ENCODE data around the gene DAPK1. TPM values are rescaled to one million over a fixed set of nuclear protein-coding genes. Genes with fewer than 3 reads are reported as not detected.

The DAPK1 gene
- 18.8 TPM for total RNA-seq
- 10 to 100 TPM; 14.9 to 24.3 (median 19.9) TPM for polyA plus RNA-seq (ENCODE audit: insufficient read depth in 1 of 8, insufficient read length in 8 of 8, low replicate concordance in 1 of 8)
- long read RNA-seq, donor 1, partial matches to known transcripts = 0 of 1 reads
- long read RNA-seq, donor 1, other reads (novel, unspliced or antisense) = 0 of 1 reads
- long read RNA-seq, donor 2 = 0 reads
- long read RNA-seq, donor 3, full-length matches to known transcripts = 4 of 12 reads
- long read RNA-seq, donor 3, partial matches to known transcripts = 8 of 12 reads
- long read RNA-seq, donor 3, other reads (novel, unspliced or antisense) = 0 of 12 reads
- long read RNA-seq, donor 4, full-length matches to known transcripts = 2 of 2 reads
- long read RNA-seq, donor 4, partial matches to known transcripts = 0 of 2 reads
- long read RNA-seq, donor 4, other reads (novel, unspliced or antisense) = 0 of 2 reads
- long read RNA-seq, donor 5, full-length matches to known transcripts = 3 of 3 reads
- long read RNA-seq, donor 5, partial matches to known transcripts = 0 of 3 reads
- long read RNA-seq, donor 5, other reads (novel, unspliced or antisense) = 0 of 3 reads
- long read RNA-seq, donor 6, full-length matches to known transcripts = 2 of 2 reads
- long read RNA-seq, donor 6, partial matches to known transcripts = 0 of 2 reads
- long read RNA-seq, donor 6, other reads (novel, unspliced or antisense) = 0 of 2 reads
- long read RNA-seq, donor 7 = 0 reads
- long read RNA-seq, donor 8 = 0 reads
- long read RNA-seq, donor 9, full-length matches to known transcripts = 1 of 1 reads
- long read RNA-seq, donor 9, partial matches to known transcripts = 0 of 1 reads
- long read RNA-seq, donor 9, other reads (novel, unspliced or antisense) = 0 of 1 reads
- long read RNA-seq, donor 10, partial matches to known transcripts = 0 of 1 reads
- long read RNA-seq, donor 10, other reads (novel, unspliced or antisense) = 0 of 1 reads
- long read RNA-seq, donor 11 = 0 reads

- Histone ChIP-seq H3K27ac (ENCODE audit: low read length) (peak within 1 kb of the TSS; percentile 82), H3K27me3 (ENCODE audit: control insufficient read depth, insufficient read depth, low read length) (peaks cover 2% of the 10 kb centered on the region), H3K36me3 (ENCODE audit: control insufficient read depth, insufficient read depth, low read length) (no peaks in the 10 kb centered on the region), H3K4me3 (ENCODE audit: low read length) (peak within 1 kb of the TSS; percentile 68), H3K4me1 (ENCODE audit: control insufficient read depth, insufficient read depth, low read length) (peaks cover 18% of the 10 kb centered on the region), H3K9me3 (replicated peaks; ENCODE audit: control insufficient read depth, low read depth, low read length) (no peaks in the 10 kb centered on the region)
- 0% methylated on average over 51 of the region's 55 CpGs for WGBS (ENCODE audit: insufficient coverage)
- peak; percentile 80 for DNase-seq
Measured at GRCh38 chr9:87497604-87498045, at the start of gene DAPK1. DAPK1 (plus strand) TSS chr9:87497867; CDS start chr9:87499078, 1,211 bp downstream.

- H3K36me3 ChIP-seq (ENCODE audit: control insufficient read depth, insufficient read depth, low read length) = no peaks in the 10 kb centered on the region
- H3K27me3 ChIP-seq (ENCODE audit: control insufficient read depth, insufficient read depth, low read length) = no peaks in the 10 kb centered on the region
- H3K27ac ChIP-seq (ENCODE audit: low read length) = no peak overlapping the region
- H3K4me3 ChIP-seq (ENCODE audit: low read length) = no peak overlapping the region
- peaks cover 7% of the 10 kb centered on the region for H3K9me3 ChIP-seq (replicated peaks; ENCODE audit: control insufficient read depth, low read depth, low read length)
- DNase-seq = no peak
- H3K4me1 ChIP-seq (ENCODE audit: control insufficient read depth, insufficient read depth, low read length) = no peaks in the 10 kb centered on the region
- WGBS (ENCODE audit: insufficient coverage) = 60% methylated on average over 3 of the region's 6 CpGs
Measured at GRCh38 chr9:87451149-87451548, 46.5 kb upstream of the DAPK1 start.

GRCh38 chr9:87455407-87455806, 42.3 kb upstream of the DAPK1 start:
- DNase-seq = no peak
- Histone ChIP-seq H3K27ac (ENCODE audit: low read length) (no peak overlapping the region), H3K4me1 (ENCODE audit: control insufficient read depth, insufficient read depth, low read length) (no peaks in the 10 kb centered on the region), H3K9me3 (replicated peaks; ENCODE audit: control insufficient read depth, low read depth, low read length) (peaks cover 7% of the 10 kb centered on the region), H3K36me3 (ENCODE audit: control insufficient read depth, insufficient read depth, low read length) (no peaks in the 10 kb centered on the region), H3K4me3 (ENCODE audit: low read length) (no peak overlapping the region), H3K27me3 (ENCODE audit: control insufficient read depth, insufficient read depth, low read length) (no peaks in the 10 kb centered on the region)
- no CpG with 5 or more reads among the region's 1 CpG for WGBS (ENCODE audit: insufficient coverage)

GRCh38 chr9:87461256-87461655, 36.4 kb upstream of the DAPK1 start:
- H3K27ac ChIP-seq (ENCODE audit: low read length) = no peak overlapping the region
- no CpG with 5 or more reads among the region's 4 CpGs for WGBS (ENCODE audit: insufficient coverage)
- DNase-seq = no peak

GRCh38 chr9:87464110-87464991, 33.3 kb upstream of the DAPK1 start:
- Histone ChIP-seq H3K27ac (ENCODE audit: low read length) (peak overlapping the region; percentile 29), H3K27me3 (ENCODE audit: control insufficient read depth, insufficient read depth, low read length) (no peaks in the 10 kb centered on the region), H3K4me3 (ENCODE audit: low read length) (no peak overlapping the region), H3K36me3 (ENCODE audit: control insufficient read depth, insufficient read depth, low read length) (no peaks in the 10 kb centered on the region), H3K9me3 (replicated peaks; ENCODE audit: control insufficient read depth, low read depth, low read length) (no peaks in the 10 kb centered on the region), H3K4me1 (ENCODE audit: control insufficient read depth, insufficient read depth, low read length) (no peaks in the 10 kb centered on the region)
- 80% methylated on average over 1 of the region's 7 CpGs for WGBS (ENCODE audit: insufficient coverage)
- peak; percentile 43 for DNase-seq

More at GRCh38 chr9:87461256-87461655, 36.4 kb upstream of the DAPK1 start:
- H3K27me3 ChIP-seq (ENCODE audit: control insufficient read depth, insufficient read depth, low read length) = no peaks in the 10 kb centered on the region
- no peak overlapping the region for H3K4me3 ChIP-seq (ENCODE audit: low read length)
- no peaks in the 10 kb centered on the region for H3K9me3 ChIP-seq (replicated peaks; ENCODE audit: control insufficient read depth, low read depth, low read length)
- no peaks in the 10 kb centered on the region for H3K36me3 ChIP-seq (ENCODE audit: control insufficient read depth, insufficient read depth, low read length)
- H3K4me1 ChIP-seq (ENCODE audit: control insufficient read depth, insufficient read depth, low read length) = no peaks in the 10 kb centered on the region

GRCh38 chr9:87464992-87465378, 32.7 kb upstream of the DAPK1 start:
- H3K4me3 ChIP-seq (ENCODE audit: low read length) = no peak overlapping the region
- no peaks in the 10 kb centered on the region for H3K27me3 ChIP-seq (ENCODE audit: control insufficient read depth, insufficient read depth, low read length)
- no peak overlapping the region for H3K27ac ChIP-seq (ENCODE audit: low read length)
- no peaks in the 10 kb centered on the region for H3K9me3 ChIP-seq (replicated peaks; ENCODE audit: control insufficient read depth, low read depth, low read length)
- DNase-seq = no peak
- WGBS (ENCODE audit: insufficient coverage) = no CpG with 5 or more reads among the region's 1 CpG
- H3K4me1 ChIP-seq (ENCODE audit: control insufficient read depth, insufficient read depth, low read length) = no peaks in the 10 kb centered on the region
- H3K36me3 ChIP-seq (ENCODE audit: control insufficient read depth, insufficient read depth, low read length) = no peaks in the 10 kb centered on the region

GRCh38 chr9:87465816-87466215, 31.9 kb upstream of the DAPK1 start:
- Histone ChIP-seq H3K36me3 (ENCODE audit: control insufficient read depth, insufficient read depth, low read length) (no peaks in the 10 kb centered on the region), H3K27me3 (ENCODE audit: control insufficient read depth, insufficient read depth, low read length) (no peaks in the 10 kb centered on the region), H3K4me3 (ENCODE audit: low read length) (no peak overlapping the region), H3K4me1 (ENCODE audit: control insufficient read depth, insufficient read depth, low read length) (no peaks in the 10 kb centered on the region), H3K9me3 (replicated peaks; ENCODE audit: control insufficient read depth, low read depth, low read length) (no peaks in the 10 kb centered on the region), H3K27ac (ENCODE audit: low read length) (no peak overlapping the region)
- WGBS (ENCODE audit: insufficient coverage) = no CpG with 5 or more reads among the region's 3 CpGs
- no peak for DNase-seq

GRCh38 chr9:87467187-87467586, 30.5 kb upstream of the DAPK1 start:
- H3K27ac ChIP-seq (ENCODE audit: low read length) = no peak overlapping the region
- no peaks in the 10 kb centered on the region for H3K4me1 ChIP-seq (ENCODE audit: control insufficient read depth, insufficient read depth, low read length)
- no peaks in the 10 kb centered on the region for H3K27me3 ChIP-seq (ENCODE audit: control insufficient read depth, insufficient read depth, low read length)
- no peaks in the 10 kb centered on the region for H3K36me3 ChIP-seq (ENCODE audit: control insufficient read depth, insufficient read depth, low read length)
- no peak for DNase-seq
- H3K9me3 ChIP-seq (replicated peaks; ENCODE audit: control insufficient read depth, low read depth, low read length) = no peaks in the 10 kb centered on the region
- WGBS (ENCODE audit: insufficient coverage) = 80% methylated on average over 1 of the region's 6 CpGs
- no peak overlapping the region for H3K4me3 ChIP-seq (ENCODE audit: low read length)

- H3K27me3 ChIP-seq (ENCODE audit: control insufficient read depth, insufficient read depth, low read length) = no peaks in the 10 kb centered on the region
- no peaks in the 10 kb centered on the region for H3K9me3 ChIP-seq (replicated peaks; ENCODE audit: control insufficient read depth, low read depth, low read length)
- H3K36me3 ChIP-seq (ENCODE audit: control insufficient read depth, insufficient read depth, low read length) = no peaks in the 10 kb centered on the region
- DNase-seq = peak; percentile 19
- H3K4me3 ChIP-seq (ENCODE audit: low read length) = no peak overlapping the region
- no peaks in the 10 kb centered on the region for H3K4me1 ChIP-seq (ENCODE audit: control insufficient read depth, insufficient read depth, low read length)
- no peak overlapping the region for H3K27ac ChIP-seq (ENCODE audit: low read length)
- WGBS (ENCODE audit: insufficient coverage) = 75% methylated on average over 1 of the region's 3 CpGs
Measured at GRCh38 chr9:87469793-87470465, 27.7 kb upstream of the DAPK1 start.

All from muscle of leg (tissue), 16 donors.